Measurements from ENCODE around the gene GARIN6. TPM values are rescaled to one million over a fixed set of nuclear protein-coding genes. Genes with fewer than 3 reads are reported as not detected.

Gene GARIN6
- polyA plus RNA-seq: not detected
- long read RNA-seq, donor 1: 0 reads
- long read RNA-seq, donor 2: 0 reads
- long read RNA-seq, donor 3: 0 reads
- long read RNA-seq, donor 4: 0 reads
- long read RNA-seq, donor 5: 0 reads
- long read RNA-seq, donor 6: 0 reads
- long read RNA-seq, donor 7: 0 reads
- long read RNA-seq, donor 8: 0 reads
- long read RNA-seq, donor 9: 0 reads
- long read RNA-seq, donor 10: 0 reads

GRCh38 chr12:99647453-99647852 is at the start of gene GARIN6:
GARIN6 (plus strand) TSS chr12:99647753; CDS start chr12:99648175, 422 bp downstream.
- 76 to 84% (median 79%) methylated on average over 4 of the region's 4 CpGs for WGBS, 3 donors

GRCh38 chr12:99598785-99599184 is 48.8 kb upstream of the GARIN6 start:
- H3K9me3 ChIP-seq (ENCODE audit: control insufficient read depth in 2 of 2, insufficient read depth in 1 of 2, low read depth in 1 of 2, low read length in 1 of 2): no peaks in the 10 kb centered on the region
- WGBS, 3 donors: 87 to 92% (median 90%) methylated on average over 2 of the region's 2 CpGs
- DNase-seq (no peak), FAIRE-seq (no peak)
- no peaks in the 10 kb centered on the region for H3K36me3 ChIP-seq (ENCODE audit: control insufficient read depth in 3 of 3, insufficient read depth in 2 of 3, low read depth in 1 of 3, low read length in 3 of 3)
- no peak overlapping the region for H3K27ac ChIP-seq (ENCODE audit: low read depth in 1 of 3, low read length in 2 of 3)
- H3K4me1 ChIP-seq (ENCODE audit: control insufficient read depth in 3 of 3, insufficient read depth in 2 of 3, low read depth in 1 of 3, low read length in 2 of 3): no peaks in the 10 kb centered on the region
- no peak overlapping the region for H3K4me3 ChIP-seq (ENCODE audit: low read depth in 1 of 3, low read length in 3 of 3)
- no peaks in the 10 kb centered on the region for H3K27me3 ChIP-seq (ENCODE audit: control insufficient read depth in 3 of 3, insufficient read depth in 3 of 3, low read length in 3 of 3)

More at GRCh38 chr12:99647453-99647852, at the start of gene GARIN6:
- Histone ChIP-seq H3K9me3 (ENCODE audit: control insufficient read depth in 2 of 2, insufficient read depth in 1 of 2, low read depth in 1 of 2, low read length in 1 of 2) (no peaks in the 10 kb centered on the region), H3K27me3 (ENCODE audit: control insufficient read depth in 3 of 3, insufficient read depth in 3 of 3, low read length in 3 of 3) (no peaks in the 10 kb centered on the region), H3K27ac (ENCODE audit: low read depth in 1 of 3, low read length in 2 of 3) (no peak within 1 kb of the TSS), H3K36me3 (ENCODE audit: control insufficient read depth in 3 of 3, insufficient read depth in 2 of 3, low read depth in 1 of 3, low read length in 3 of 3) (no peaks in the 10 kb centered on the region), H3K4me3 (ENCODE audit: low read depth in 1 of 3, low read length in 3 of 3) (no peak within 1 kb of the TSS), H3K4me1 (ENCODE audit: control insufficient read depth in 3 of 3, insufficient read depth in 2 of 3, low read depth in 1 of 3, low read length in 2 of 3) (no peaks in the 10 kb centered on the region)
- DNase-seq (no peak), FAIRE-seq (no peak)

GRCh38 chr12:99600388-99600787 is 47.2 kb upstream of the GARIN6 start:
- Histone ChIP-seq H3K4me3 (ENCODE audit: low read depth in 1 of 3, low read length in 3 of 3) (no peak overlapping the region), H3K4me1 (ENCODE audit: control insufficient read depth in 3 of 3, insufficient read depth in 2 of 3, low read depth in 1 of 3, low read length in 2 of 3) (no peaks in the 10 kb centered on the region), H3K36me3 (ENCODE audit: control insufficient read depth in 3 of 3, insufficient read depth in 2 of 3, low read depth in 1 of 3, low read length in 3 of 3) (no peaks in the 10 kb centered on the region), H3K27ac (ENCODE audit: low read depth in 1 of 3, low read length in 2 of 3) (no peak overlapping the region), H3K9me3 (ENCODE audit: control insufficient read depth in 2 of 2, insufficient read depth in 1 of 2, low read depth in 1 of 2, low read length in 1 of 2) (no peaks in the 10 kb centered on the region), H3K27me3 (ENCODE audit: control insufficient read depth in 3 of 3, insufficient read depth in 3 of 3, low read length in 3 of 3) (no peaks in the 10 kb centered on the region)
- WGBS, 3 donors: 42 to 49% (median 48%) methylated on average over 5 of the region's 5 CpGs
- FAIRE-seq: no peak
- no peak for DNase-seq

DNA sequence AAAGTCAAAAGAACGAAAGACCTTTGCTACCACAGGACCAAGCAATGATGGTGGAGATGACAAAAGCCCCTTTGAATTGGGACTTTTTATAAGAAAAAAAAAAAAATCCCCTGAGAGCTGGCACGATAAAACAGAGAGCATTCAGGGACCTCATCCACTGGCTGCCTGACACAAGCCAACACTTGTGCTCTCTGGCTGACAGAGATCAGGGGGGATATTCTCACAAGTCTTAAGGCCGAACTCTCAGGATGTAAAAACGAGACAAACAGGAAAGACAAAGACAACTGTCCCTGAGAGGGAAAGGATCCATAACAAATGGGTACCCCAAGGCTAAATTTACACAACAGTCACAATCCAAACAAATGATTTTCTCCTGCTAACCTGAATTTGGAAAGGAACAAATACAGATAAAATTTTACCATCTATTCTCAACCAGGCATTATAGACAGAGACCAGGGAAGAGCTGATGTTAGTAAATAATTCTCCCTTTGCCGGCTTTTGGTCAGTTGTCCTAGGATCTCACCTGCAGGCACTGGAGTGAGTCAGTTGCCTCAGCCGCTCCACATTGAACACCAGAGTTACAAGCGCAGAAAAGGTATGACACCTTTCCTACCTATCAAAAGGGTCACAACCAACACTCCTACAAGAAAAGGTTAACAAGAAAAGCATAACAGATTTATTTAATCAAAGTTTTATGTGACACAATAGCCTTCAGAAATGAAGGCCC is 37.9 kb upstream of the GARIN6 start:
- no peaks in the 10 kb centered on the region for H3K9me3 ChIP-seq (ENCODE audit: control insufficient read depth in 2 of 2, insufficient read depth in 1 of 2, low read depth in 1 of 2, low read length in 1 of 2)
- H3K36me3 ChIP-seq (ENCODE audit: control insufficient read depth in 3 of 3, insufficient read depth in 2 of 3, low read depth in 1 of 3, low read length in 3 of 3): no peaks in the 10 kb centered on the region
- no peaks in the 10 kb centered on the region for H3K27me3 ChIP-seq (ENCODE audit: control insufficient read depth in 3 of 3, insufficient read depth in 3 of 3, low read length in 3 of 3)
- H3K27ac ChIP-seq (ENCODE audit: low read depth in 1 of 3, low read length in 2 of 3): no peak overlapping the region
- DNase-seq (no peak), FAIRE-seq (no peak)
- no peaks in the 10 kb centered on the region for H3K4me1 ChIP-seq (ENCODE audit: control insufficient read depth in 3 of 3, insufficient read depth in 2 of 3, low read depth in 1 of 3, low read length in 2 of 3)
- WGBS, 3 donors: 50 to 52% (median 51%) methylated on average over 7 of the region's 7 CpGs
- no peak overlapping the region for H3K4me3 ChIP-seq (ENCODE audit: low read depth in 1 of 3, low read length in 3 of 3)

DNA sequence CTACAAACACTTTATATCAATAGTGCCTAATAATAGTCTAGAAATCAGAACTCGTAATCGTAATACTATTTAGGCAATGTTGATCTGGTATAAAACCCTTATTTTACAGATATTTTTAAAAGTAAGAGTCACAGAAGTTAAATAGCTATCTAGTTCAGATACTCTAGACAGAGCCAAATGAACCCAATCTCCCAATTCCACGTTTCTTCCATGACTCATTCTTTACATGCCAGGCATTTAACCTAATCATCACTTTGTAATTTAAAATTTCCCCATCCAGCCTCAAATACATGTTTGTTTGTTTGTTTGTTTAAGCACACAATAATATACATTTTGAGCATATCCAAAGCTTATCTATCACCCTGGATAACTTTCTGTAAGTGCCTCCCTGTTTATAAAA is 36.4 kb upstream of the GARIN6 start:
- Histone ChIP-seq H3K4me3 (ENCODE audit: low read depth in 1 of 3, low read length in 3 of 3) (no peak overlapping the region), H3K36me3 (ENCODE audit: control insufficient read depth in 3 of 3, insufficient read depth in 2 of 3, low read depth in 1 of 3, low read length in 3 of 3) (no peaks in the 10 kb centered on the region), H3K27me3 (ENCODE audit: control insufficient read depth in 3 of 3, insufficient read depth in 3 of 3, low read length in 3 of 3) (no peaks in the 10 kb centered on the region), H3K27ac (ENCODE audit: low read depth in 1 of 3, low read length in 2 of 3) (no peak overlapping the region), H3K9me3 (ENCODE audit: control insufficient read depth in 2 of 2, insufficient read depth in 1 of 2, low read depth in 1 of 2, low read length in 1 of 2) (no peaks in the 10 kb centered on the region), H3K4me1 (ENCODE audit: control insufficient read depth in 3 of 3, insufficient read depth in 2 of 3, low read depth in 1 of 3, low read length in 2 of 3) (no peaks in the 10 kb centered on the region)
- FAIRE-seq: no peak
- no peak for DNase-seq
- 55 to 64% (median 64%) methylated on average over 3 of the region's 3 CpGs for WGBS, 3 donors

- Histone ChIP-seq H3K4me3 (ENCODE audit: low read depth in 1 of 3, low read length in 3 of 3) (no peak overlapping the region), H3K36me3 (ENCODE audit: control insufficient read depth in 3 of 3, insufficient read depth in 2 of 3, low read depth in 1 of 3, low read length in 3 of 3) (no peaks in the 10 kb centered on the region), H3K27ac (ENCODE audit: low read depth in 1 of 3, low read length in 2 of 3) (no peak overlapping the region), H3K9me3 (ENCODE audit: control insufficient read depth in 2 of 2, insufficient read depth in 1 of 2, low read depth in 1 of 2, low read length in 1 of 2) (no peaks in the 10 kb centered on the region), H3K27me3 (ENCODE audit: control insufficient read depth in 3 of 3, insufficient read depth in 3 of 3, low read length in 3 of 3) (no peaks in the 10 kb centered on the region), H3K4me1 (ENCODE audit: control insufficient read depth in 3 of 3, insufficient read depth in 2 of 3, low read depth in 1 of 3, low read length in 2 of 3) (no peaks in the 10 kb centered on the region)
- DNase-seq (no peak), FAIRE-seq (no peak)
- WGBS, 3 donors: 83 to 88% (median 87%) methylated on average over 3 of the region's 3 CpGs
Measured at GRCh38 chr12:99611599-99611998, 36.0 kb upstream of the GARIN6 start.

- Histone ChIP-seq H3K4me3 (ENCODE audit: low read depth in 1 of 3, low read length in 3 of 3) (no peak overlapping the region), H3K27ac (ENCODE audit: low read depth in 1 of 3, low read length in 2 of 3) (no peak overlapping the region), H3K4me1 (ENCODE audit: control insufficient read depth in 3 of 3, insufficient read depth in 2 of 3, low read depth in 1 of 3, low read length in 2 of 3) (no peaks in the 10 kb centered on the region), H3K36me3 (ENCODE audit: control insufficient read depth in 3 of 3, insufficient read depth in 2 of 3, low read depth in 1 of 3, low read length in 3 of 3) (no peaks in the 10 kb centered on the region), H3K9me3 (ENCODE audit: control insufficient read depth in 2 of 2, insufficient read depth in 1 of 2, low read depth in 1 of 2, low read length in 1 of 2) (peaks cover 0 to 13% of the 10 kb centered on the region in 2 donors), H3K27me3 (ENCODE audit: control insufficient read depth in 3 of 3, insufficient read depth in 3 of 3, low read length in 3 of 3) (no peaks in the 10 kb centered on the region)
- no peak for DNase-seq
- WGBS, 3 donors: 72 to 79% (median 78%) methylated on average over 4 of the region's 4 CpGs
- no peak for FAIRE-seq
Measured at GRCh38 chr12:99618657-99619056, 28.9 kb upstream of the GARIN6 start.

DNA sequence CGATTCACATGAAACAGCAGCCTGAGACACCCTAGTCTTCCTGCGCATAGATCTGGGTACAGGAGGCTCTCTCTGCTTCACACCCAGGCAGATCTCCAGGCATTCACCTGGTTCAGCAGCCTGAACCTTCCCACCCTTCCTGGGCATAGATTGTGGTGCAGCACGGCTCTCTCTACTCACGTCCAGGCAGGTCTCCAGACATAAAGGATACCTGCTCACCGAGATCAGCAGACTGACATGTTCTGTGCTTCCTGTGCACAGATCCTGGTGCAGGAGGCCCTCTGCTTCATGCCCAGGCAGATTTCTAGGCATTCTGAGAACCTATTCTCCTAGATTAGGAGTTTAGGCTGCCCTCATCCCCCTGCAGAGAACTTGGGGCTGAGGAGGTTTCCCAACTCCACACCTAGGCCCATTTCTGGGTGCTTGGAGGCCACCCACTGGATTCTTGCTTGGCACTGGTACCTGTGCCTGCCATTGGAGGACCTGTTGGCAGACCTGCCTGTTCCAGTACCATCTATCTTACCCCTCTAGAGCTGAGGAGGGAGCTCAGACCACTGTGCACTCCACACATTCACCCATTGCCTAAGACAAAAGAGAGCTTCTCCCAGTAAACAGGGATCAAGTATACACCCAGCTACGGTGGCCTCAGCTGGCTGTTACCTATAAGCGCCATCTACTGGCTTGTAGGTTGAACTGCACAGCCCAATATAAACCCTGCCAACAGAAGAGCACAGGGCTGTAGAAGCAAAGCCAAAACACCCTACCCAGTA is 28.0 kb upstream of the GARIN6 start:
- 55 to 65% (median 65%) methylated on average over 7 of the region's 7 CpGs for WGBS, 3 donors

More for the DNA sequence above, 28.0 kb upstream of the GARIN6 start:
- Histone ChIP-seq H3K36me3 (ENCODE audit: control insufficient read depth in 3 of 3, insufficient read depth in 2 of 3, low read depth in 1 of 3, low read length in 3 of 3) (no peaks in the 10 kb centered on the region), H3K4me1 (ENCODE audit: control insufficient read depth in 3 of 3, insufficient read depth in 2 of 3, low read depth in 1 of 3, low read length in 2 of 3) (no peaks in the 10 kb centered on the region), H3K4me3 (ENCODE audit: low read depth in 1 of 3, low read length in 3 of 3) (no peak overlapping the region), H3K9me3 (ENCODE audit: control insufficient read depth in 2 of 2, insufficient read depth in 1 of 2, low read depth in 1 of 2, low read length in 1 of 2) (peaks cover 0 to 13% of the 10 kb centered on the region in 2 donors), H3K27ac (ENCODE audit: low read depth in 1 of 3, low read length in 2 of 3) (no peak overlapping the region), H3K27me3 (ENCODE audit: control insufficient read depth in 3 of 3, insufficient read depth in 3 of 3, low read length in 3 of 3) (no peaks in the 10 kb centered on the region)
- FAIRE-seq: no peak
- DNase-seq: peak; percentile 1 to 4

Data from small intestine (tissue), 16 donors.